AG09309 (cell line): ENCODE results near the gene IFITM5.

Experiments used
- DNase-seq: peaks from one replicate; pipeline ENCODE4 v3.0.0-alpha.2; 2010; ENCODE audit warnings: low read depth
- H3K4me3 ChIP-seq: 2 replicates; pipeline ENCODE4 v1.5.1; 2011; ENCODE audit warnings: mild to moderate bottlenecking, low read depth, low read length, moderate library complexity; ENCODE audit not compliant: control insufficient read depth
- CTCF ChIP-seq: IDR thresholded peaks from 2 replicates; pipeline ENCODE4 v1.5.1; 2011; ENCODE audit warnings: mild to moderate bottlenecking, low read depth, low read length, inconsistent platforms; ENCODE audit not compliant: insufficient read depth, control insufficient read depth; ENCODE audit errors: missing control alignments

IFITM5 gene

DNA sequence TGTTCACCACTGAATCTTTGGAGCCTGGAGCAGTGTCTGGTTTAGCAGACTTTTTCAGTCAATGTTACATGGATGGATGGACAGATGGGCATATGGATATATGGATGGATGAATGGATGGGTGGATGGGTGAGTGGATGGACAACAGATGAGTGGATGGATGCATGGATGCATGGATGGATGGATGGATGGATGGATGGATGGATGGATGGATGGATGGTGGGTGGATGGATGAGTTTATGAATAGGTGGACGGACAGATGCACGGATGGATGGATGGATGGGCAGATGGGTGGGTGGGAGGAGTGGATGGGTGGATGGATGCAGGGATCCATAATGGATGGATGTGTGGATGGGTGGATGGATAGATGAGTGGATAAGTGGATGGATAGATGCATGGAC lies 43.5 kb downstream of the IFITM5 start:
- DNase-seq, result no peak
- TF ChIP-seq CTCF, result no peak
- H3K4me3 ChIP-seq, result no peak overlapping the region

DNA sequence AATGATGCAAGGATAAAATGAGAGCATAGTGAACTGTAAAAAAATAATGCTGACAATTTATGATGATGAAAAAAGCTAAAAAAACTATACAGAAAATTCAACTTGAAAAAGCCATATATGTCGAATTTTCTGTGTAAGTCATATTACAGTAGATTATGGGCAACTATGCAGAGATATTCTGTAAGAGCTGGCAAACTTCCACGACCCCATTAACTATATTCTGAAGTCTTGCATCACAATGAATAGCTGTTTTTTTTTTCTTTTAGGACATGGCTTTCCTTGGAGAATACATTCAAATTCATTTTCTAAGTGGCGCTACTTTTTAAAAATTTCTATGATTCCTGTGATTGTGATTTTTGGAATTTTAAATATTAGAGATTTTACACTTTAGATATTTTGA lies 44.1 kb downstream of the IFITM5 start:
- DNase-seq, result no peak
- no peak for TF ChIP-seq CTCF

DNA sequence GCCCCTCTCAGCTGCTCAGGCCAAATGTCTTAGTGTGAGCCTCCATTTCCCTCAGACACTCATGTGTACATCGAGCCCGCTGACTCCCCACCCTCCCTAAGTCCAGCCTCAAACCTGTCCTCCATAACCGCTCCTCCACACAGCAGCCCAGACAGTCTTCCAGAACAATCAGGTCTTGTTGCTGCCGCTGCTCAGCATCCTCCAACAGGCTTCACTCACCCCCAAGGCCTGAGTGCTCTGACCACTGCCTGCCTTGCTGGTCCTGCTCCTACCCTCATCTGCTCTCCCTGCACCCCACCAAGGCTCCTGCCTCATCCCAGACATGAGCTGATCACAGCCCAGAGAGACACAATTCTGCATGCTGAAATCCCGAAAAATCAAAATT lies 45.4 kb downstream of the IFITM5 start:
- no peak overlapping the region for H3K4me3 ChIP-seq
- DNase-seq, result no peak
- no peak for TF ChIP-seq CTCF

More for the DNA sequence above, 44.1 kb downstream of the IFITM5 start:
- H3K4me3 ChIP-seq, result no peak overlapping the region

- no peak for TF ChIP-seq CTCF
- no peak overlapping the region for H3K4me3 ChIP-seq
- no peak for DNase-seq
Observed at GRCh38 chr11:253160-253885, 46.0 kb downstream of the IFITM5 start.

DNA sequence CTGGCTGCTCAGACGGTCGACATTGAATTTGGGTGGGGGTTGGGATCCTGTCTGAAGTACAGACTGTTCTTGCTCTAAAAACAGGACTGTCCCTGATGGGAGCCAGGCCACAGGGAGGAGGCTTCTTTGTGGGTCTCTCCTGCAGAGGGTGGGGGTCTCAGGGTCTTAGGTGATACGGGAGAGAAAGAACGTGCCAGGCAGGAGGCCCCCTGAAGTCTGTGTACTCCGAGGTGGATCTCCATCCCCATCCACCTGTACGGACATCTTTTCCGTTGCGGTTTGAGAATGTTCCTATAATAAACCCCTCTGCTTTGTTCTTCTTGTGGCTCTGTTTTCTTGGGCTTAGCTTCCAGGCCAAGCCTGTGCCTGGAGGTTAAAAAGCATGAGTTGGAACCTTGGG lies 46.7 kb downstream of the IFITM5 start:
- no peak overlapping the region for H3K4me3 ChIP-seq
- no peak for TF ChIP-seq CTCF
- DNase-seq, result no peak

DNA sequence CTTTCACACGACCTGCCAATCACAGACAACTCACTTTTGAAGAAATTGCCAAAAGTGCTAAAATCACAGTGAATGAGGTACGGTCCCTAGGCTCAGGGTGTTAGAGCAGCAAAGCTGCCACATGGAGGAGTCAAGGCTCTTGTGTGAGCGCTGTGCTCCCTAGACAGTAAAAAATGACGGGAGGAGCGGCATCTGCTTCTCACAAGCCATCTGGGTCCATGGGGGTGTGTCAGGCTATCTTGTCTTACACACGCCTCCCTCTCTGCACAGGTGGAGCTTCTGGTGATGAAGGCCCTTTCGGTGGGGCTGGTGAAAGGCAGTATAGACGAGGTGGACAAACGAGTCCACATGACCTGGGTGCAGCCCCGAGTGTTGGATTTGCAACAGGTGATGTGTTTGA lies 47.8 kb downstream of the IFITM5 start:
- DNase-seq, result no peak
- no peak for TF ChIP-seq CTCF

More for the DNA sequence above, 47.8 kb downstream of the IFITM5 start:
- H3K4me3 ChIP-seq, result no peak overlapping the region
